Endodermal cell (in vitro differentiated cells): ENCODE data around the gene TIAM1. TPM values are rescaled to one million over a fixed set of nuclear protein-coding genes. Genes with fewer than 3 reads are reported as not detected.

Experiments used
- DNase-seq: peaks from one replicate; pipeline ENCODE4 v3.0.0-alpha.2; 2017
- H3K27ac ChIP-seq: 2 replicates; pipeline ENCODE4 v1.5.1; 2013; ENCODE audit warnings: mild to moderate bottlenecking, low read depth, low read length, moderate library complexity
- H3K27me3 ChIP-seq: 2 replicates; pipeline ENCODE4 v1.6.1; 2013; ENCODE audit warnings: mild to moderate bottlenecking, low read length, moderate library complexity; ENCODE audit not compliant: insufficient read depth, control insufficient read depth, poor library complexity, severe bottlenecking
- H3K36me3 ChIP-seq: 2 replicates; pipeline ENCODE4 v1.7.0; 2013; ENCODE audit warnings: mild to moderate bottlenecking, low read length, moderate library complexity; ENCODE audit not compliant: control insufficient read depth, insufficient read depth
- H3K4me1 ChIP-seq: one replicate; pipeline ENCODE4 v1.7.0; 2013; ENCODE audit warnings: low read length; ENCODE audit not compliant: control insufficient read depth, insufficient read depth
- H3K4me3 ChIP-seq: 2 replicates; pipeline ENCODE4 v1.5.1; 2013; ENCODE audit warnings: mild to moderate bottlenecking, low read length, moderate library complexity
- H3K9ac ChIP-seq: 2 replicates; pipeline ENCODE4 v1.6.1; 2013; ENCODE audit warnings: mild to moderate bottlenecking, low read length, moderate library complexity; ENCODE audit not compliant: poor library complexity, severe bottlenecking; ENCODE audit errors: extremely low read depth
- H3K9me3 ChIP-seq: 2 replicates; pipeline ENCODE4 v1.6.1; 2013; ENCODE audit warnings: mild to moderate bottlenecking, low read length, moderate library complexity; ENCODE audit not compliant: control insufficient read depth
- H3K27ac Mint-ChIP-seq: 2 replicates; pipeline ENCODE4 v1.8.0; 2020; ENCODE audit warnings: mixed read lengths
- H3K27me3 Mint-ChIP-seq: 2 replicates; pipeline ENCODE4 v1.8.0; 2021; ENCODE audit warnings: mild to moderate bottlenecking, mixed read lengths; ENCODE audit not compliant: insufficient read depth
- H3K36me3 Mint-ChIP-seq: 2 replicates; pipeline ENCODE4 v1.8.0; 2020; ENCODE audit warnings: low read depth, mixed read lengths
- H3K4me1 Mint-ChIP-seq: 2 replicates; pipeline ENCODE4 v1.8.0; 2020; ENCODE audit warnings: mixed read lengths
- H3K4me3 Mint-ChIP-seq: 2 replicates; pipeline ENCODE4 v1.8.0; 2020; ENCODE audit warnings: mild to moderate bottlenecking, moderate library complexity, mixed read lengths
- H3K9me3 Mint-ChIP-seq: 2 replicates; pipeline ENCODE4 v1.8.0; 2020; ENCODE audit warnings: mild to moderate bottlenecking, mixed read lengths
- CTCF ChIP-seq: fragments of 200-600 bp; sonication (generic); conservative IDR thresholded peaks from 2 replicates; pipeline ENCODE4 v1.5.0; 2021; ENCODE audit warnings: antibody characterized with exemption, mild to moderate bottlenecking
- WGBS, 2 experiments: methylation state at CpG; one replicate each; pipeline versions ENCODE4 v1.1.5 to v1.1.7; 2013; ENCODE audit warnings: missing lambda C conversion rate in 2 of 2, mixed read lengths in 1 of 2; ENCODE audit not compliant: insufficient coverage in 1 of 2, insufficient read length in 1 of 2; 5-methylcytosine and 5-hydroxymethylcytosine counted together
- total RNA-seq, 2 donors: library from RNA; stranded (reverse); fragmentation: NEBNext Ultra II Directional in 1 of 2; extraction: Animal tissue kit (Norgen Biotek cat#: 25700) in 1 of 2; gene quantifications; 2 replicates in 1 of 2; 3 replicates in 1 of 2; pipeline ENCODE4 v1.2.1, GENCODE V29; 2021

The TIAM1 gene
- total RNA-seq, 2 donors from 2014 or later: 29.4 to 33.3 TPM

- Histone ChIP-seq H3K9ac (no peak overlapping the region), H3K4me3 (no peak overlapping the region), H3K36me3 (no peaks in the 10 kb centered on the region), H3K27ac (no peak overlapping the region), H3K27me3 (no peaks in the 10 kb centered on the region), H3K9me3 (no peaks in the 10 kb centered on the region), H3K4me1 (peaks cover 4% of the 10 kb centered on the region)
- Mint-ChIP-seq H3K9me3 (no peaks in the 10 kb centered on the region), H3K4me3 (no peak overlapping the region), H3K27ac (no peak overlapping the region), H3K27me3 (no peaks in the 10 kb centered on the region), H3K4me1 (peaks cover 33% of the 10 kb centered on the region), H3K36me3 (no peaks in the 10 kb centered on the region)
- peak; percentile 68 for TF ChIP-seq CTCF
- WGBS, 2 experiments: 82 to 90% methylated on average over 9 to 15 of the region's 15 CpGs
- DNase-seq: no peak
Observed at GRCh38 chr21:31347435-31348032, 3.5 kb upstream of the TIAM1 start.

- TF ChIP-seq CTCF: no peak
- Histone ChIP-seq H3K4me3 (no peak overlapping the region), H3K36me3 (no peaks in the 10 kb centered on the region), H3K27me3 (no peaks in the 10 kb centered on the region), H3K9ac (no peak overlapping the region), H3K9me3 (no peaks in the 10 kb centered on the region), H3K27ac (no peak overlapping the region), H3K4me1 (peaks cover 4% of the 10 kb centered on the region)
- no peak for DNase-seq
- no peak overlapping the region for H3K4me3 Mint-ChIP-seq
- H3K27me3 Mint-ChIP-seq: no peaks in the 10 kb centered on the region
- peaks cover 36% of the 10 kb centered on the region for H3K4me1 Mint-ChIP-seq
- H3K27ac Mint-ChIP-seq: no peak overlapping the region
- no peaks in the 10 kb centered on the region for H3K36me3 Mint-ChIP-seq
- 80 to 92% methylated on average over 7 to 14 of the region's 14 CpGs for WGBS, 2 experiments
- H3K9me3 Mint-ChIP-seq: no peaks in the 10 kb centered on the region
Observed at GRCh38 chr21:31346256-31346821, 2.3 kb upstream of the TIAM1 start.

- TF ChIP-seq CTCF: no peak
- Mint-ChIP-seq H3K4me3 (no peak overlapping the region), H3K4me1 (peaks cover 36% of the 10 kb centered on the region)
Observed at GRCh38 chr21:31345136-31345535, 1.1 kb upstream of the TIAM1 start.

More at GRCh38 chr21:31345136-31345535, 1.1 kb upstream of the TIAM1 start:
- DNase-seq: no peak
- Mint-ChIP-seq H3K27ac (no peak overlapping the region), H3K27me3 (no peaks in the 10 kb centered on the region), H3K36me3 (no peaks in the 10 kb centered on the region), H3K9me3 (no peaks in the 10 kb centered on the region)
- Histone ChIP-seq H3K4me3 (no peak overlapping the region), H3K4me1 (peaks cover 4% of the 10 kb centered on the region), H3K9ac (no peak overlapping the region), H3K36me3 (no peaks in the 10 kb centered on the region), H3K9me3 (no peaks in the 10 kb centered on the region), H3K27ac (no peak overlapping the region), H3K27me3 (no peaks in the 10 kb centered on the region)
- WGBS, 2 experiments: 88 to 100% methylated on average over 1 of the region's 2 CpGs
